SK-N-SH (cell line): Measurements from ENCODE around the gene PRND.

Source experiments
- TF ChIP-seq, protein P1 (sequence below): IDR thresholded peaks from 2 replicates; pipeline ENCODE4 v1.4.0; 2012; ENCODE audit warnings: low read depth
- TF ChIP-seq, protein P2 (sequence below): fragments of 200-600 bp; sonication (generic); IDR thresholded peaks from 2 replicates; pipeline ENCODE4 v1.6.1; 2017; ENCODE audit warnings: antibody characterized with exemption, mild to moderate bottlenecking, moderate library complexity

DNA sequence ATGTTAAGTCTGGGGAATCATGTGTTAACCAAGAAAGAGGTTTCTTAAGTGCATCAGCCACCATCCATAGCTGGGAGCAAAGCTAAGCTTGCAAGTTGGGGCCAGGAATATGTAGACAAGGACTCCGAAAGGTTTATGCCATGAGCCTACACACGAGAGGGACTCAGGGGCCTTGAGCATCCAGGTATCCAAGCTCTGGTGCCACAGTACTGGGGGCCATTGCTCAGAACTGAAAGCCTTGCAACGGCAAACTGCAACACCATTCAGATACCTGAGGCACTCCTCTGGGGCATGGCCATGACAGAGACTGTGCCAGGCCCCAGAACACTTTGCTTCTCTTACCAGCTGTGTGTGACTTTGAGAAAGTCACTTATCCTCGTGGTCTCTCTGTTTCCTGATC lies 27.6 kb downstream of the PRND start:
- TF ChIP-seq, protein P1, sequence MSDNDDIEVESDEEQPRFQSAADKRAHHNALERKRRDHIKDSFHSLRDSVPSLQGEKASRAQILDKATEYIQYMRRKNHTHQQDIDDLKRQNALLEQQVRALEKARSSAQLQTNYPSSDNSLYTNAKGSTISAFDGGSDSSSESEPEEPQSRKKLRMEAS = no peak
- TF ChIP-seq, protein P2, sequence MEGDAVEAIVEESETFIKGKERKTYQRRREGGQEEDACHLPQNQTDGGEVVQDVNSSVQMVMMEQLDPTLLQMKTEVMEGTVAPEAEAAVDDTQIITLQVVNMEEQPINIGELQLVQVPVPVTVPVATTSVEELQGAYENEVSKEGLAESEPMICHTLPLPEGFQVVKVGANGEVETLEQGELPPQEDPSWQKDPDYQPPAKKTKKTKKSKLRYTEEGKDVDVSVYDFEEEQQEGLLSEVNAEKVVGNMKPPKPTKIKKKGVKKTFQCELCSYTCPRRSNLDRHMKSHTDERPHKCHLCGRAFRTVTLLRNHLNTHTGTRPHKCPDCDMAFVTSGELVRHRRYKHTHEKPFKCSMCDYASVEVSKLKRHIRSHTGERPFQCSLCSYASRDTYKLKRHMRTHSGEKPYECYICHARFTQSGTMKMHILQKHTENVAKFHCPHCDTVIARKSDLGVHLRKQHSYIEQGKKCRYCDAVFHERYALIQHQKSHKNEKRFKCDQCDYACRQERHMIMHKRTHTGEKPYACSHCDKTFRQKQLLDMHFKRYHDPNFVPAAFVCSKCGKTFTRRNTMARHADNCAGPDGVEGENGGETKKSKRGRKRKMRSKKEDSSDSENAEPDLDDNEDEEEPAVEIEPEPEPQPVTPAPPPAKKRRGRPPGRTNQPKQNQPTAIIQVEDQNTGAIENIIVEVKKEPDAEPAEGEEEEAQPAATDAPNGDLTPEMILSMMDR = no peak
